Smooth muscle cell (in vitro differentiated cells): ENCODE results near the gene LPAR3. TPM values are rescaled to one million over a fixed set of nuclear protein-coding genes. Genes with fewer than 3 reads are reported as not detected.

ENCODE experiments used
- DNase-seq: peaks from one replicate; lab custom pipeline; 2025; ENCODE audit not compliant: unreplicated experiment; lab: John Stamatoyannopoulos, UW
- H2AFZ ChIP-seq: fragments of 200-600 bp; sonication (generic); 2 replicates; pipeline ENCODE4 v1.6.0; 2016; ENCODE audit warnings: antibody characterized with exemption, low read depth, mild to moderate bottlenecking
- H3F3A ChIP-seq: fragments of 200-600 bp; sonication (generic); 2 replicates; pipeline ENCODE4 v1.6.0; 2017; ENCODE audit warnings: antibody characterized with exemption, low read depth
- H3K27ac ChIP-seq: fragments of 200-600 bp; sonication (generic); 2 replicates; pipeline ENCODE4 v1.5.1; 2016; ENCODE audit warnings: low read depth, mild to moderate bottlenecking
- H3K27me3 ChIP-seq: fragments of 200-600 bp; sonication (generic); 2 replicates; pipeline ENCODE4 v1.6.1; 2016; ENCODE audit warnings: low read depth, mild to moderate bottlenecking
- H3K36me3 ChIP-seq: fragments of 200-600 bp; sonication (generic); 2 replicates; pipeline ENCODE4 v1.5.1; 2016; ENCODE audit warnings: low read depth
- H3K4me1 ChIP-seq: fragments of 200-600 bp; sonication (generic); 2 replicates; pipeline ENCODE4 v1.5.1; 2016; ENCODE audit warnings: low read depth
- H3K4me2 ChIP-seq: fragments of 200-600 bp; sonication (generic); 2 replicates; pipeline ENCODE4 v1.6.0; 2016; ENCODE audit warnings: mild to moderate bottlenecking
- H3K4me3 ChIP-seq: fragments of 200-600 bp; sonication (generic); 2 replicates; pipeline ENCODE4 v1.5.1; 2016; ENCODE audit warnings: mild to moderate bottlenecking
- H3K79me2 ChIP-seq: fragments of 200-600 bp; sonication (generic); 2 replicates; pipeline ENCODE4 v1.6.0; 2016; ENCODE audit warnings: low read depth, mild to moderate bottlenecking
- H3K9ac ChIP-seq: fragments of 200-600 bp; sonication (generic); 2 replicates; pipeline ENCODE4 v1.6.0; 2016; ENCODE audit warnings: low read depth
- H3K9me3 ChIP-seq: fragments of 200-600 bp; sonication (generic); replicated peaks from 2 replicates; pipeline ENCODE4 v1.5.1; 2016; ENCODE audit warnings: low read depth
- H4K20me1 ChIP-seq: fragments of 200-600 bp; sonication (generic); 2 replicates; pipeline ENCODE4 v1.6.0; 2016; ENCODE audit warnings: low read depth
- CTCF ChIP-seq: fragments of 200-600 bp; sonication (generic); IDR thresholded peaks from 2 replicates; pipeline ENCODE4 v1.5.1; 2017; ENCODE audit warnings: borderline replicate concordance, mild to moderate bottlenecking, antibody characterized with exemption; ENCODE audit not compliant: insufficient read depth, poor library complexity, severe bottlenecking
- WGBS: methylation state at CpG from one replicate; pipeline ENCODE4 v1.1.7; 2016; ENCODE audit warnings: low lambda C conversion rate; 5-methylcytosine and 5-hydroxymethylcytosine counted together
- polyA plus RNA-seq: library from polyadenylated mRNA; unstranded; fragments of >200 nt; fragmentation: Nextera tagmentation; extraction: Ambion mirVana; gene quantifications from 2 replicates; pipeline ENCODE4 v1.2.1, GENCODE V29; 2016
- total RNA-seq: library from RNA; depleted of rRNA; stranded (reverse); fragments of >200 nt; gene quantifications from 2 replicates; pipeline ENCODE4 v1.2.3, GENCODE V29; 2014

The LPAR3 gene
- total and polyA plus RNA-seq, 2 experiments from 2014 or later, result 0.78 to 0.94 TPM

- Histone ChIP-seq H3K27ac (no peak overlapping the region), H2AFZ (no peak overlapping the region), H3K4me2 (no peak overlapping the region), H3K36me3 (no peaks in the 10 kb centered on the region), H3K9ac (no peak overlapping the region), H3K9me3 (no peaks in the 10 kb centered on the region), H3K4me3 (no peak overlapping the region), H3K4me1 (no peaks in the 10 kb centered on the region), H3K79me2 (no peaks in the 10 kb centered on the region), H3F3A (no peaks in the 10 kb centered on the region), H3K27me3 (no peaks in the 10 kb centered on the region), H4K20me1 (no peaks in the 10 kb centered on the region)
- no peak for TF ChIP-seq CTCF
- no peak for DNase-seq
- WGBS, result 89% methylated on average over 3 of the region's 3 CpGs
Observed at GRCh38 chr1:84923317-84923716, 30.3 kb upstream of the LPAR3 start.

GRCh38 chr1:84920159-84920558, 27.2 kb upstream of the LPAR3 start:
- Histone ChIP-seq H3K27me3 (no peaks in the 10 kb centered on the region), H3K27ac (no peak overlapping the region), H2AFZ (no peak overlapping the region), H3K4me3 (no peak overlapping the region), H3F3A (no peaks in the 10 kb centered on the region), H3K9me3 (no peaks in the 10 kb centered on the region), H3K9ac (no peak overlapping the region), H3K4me2 (no peak overlapping the region), H3K79me2 (no peaks in the 10 kb centered on the region), H3K4me1 (no peaks in the 10 kb centered on the region), H3K36me3 (no peaks in the 10 kb centered on the region), H4K20me1 (no peaks in the 10 kb centered on the region)
- 100% methylated on average over 1 of the region's 1 CpG for WGBS
- no peak for TF ChIP-seq CTCF
- no peak for DNase-seq

DNA sequence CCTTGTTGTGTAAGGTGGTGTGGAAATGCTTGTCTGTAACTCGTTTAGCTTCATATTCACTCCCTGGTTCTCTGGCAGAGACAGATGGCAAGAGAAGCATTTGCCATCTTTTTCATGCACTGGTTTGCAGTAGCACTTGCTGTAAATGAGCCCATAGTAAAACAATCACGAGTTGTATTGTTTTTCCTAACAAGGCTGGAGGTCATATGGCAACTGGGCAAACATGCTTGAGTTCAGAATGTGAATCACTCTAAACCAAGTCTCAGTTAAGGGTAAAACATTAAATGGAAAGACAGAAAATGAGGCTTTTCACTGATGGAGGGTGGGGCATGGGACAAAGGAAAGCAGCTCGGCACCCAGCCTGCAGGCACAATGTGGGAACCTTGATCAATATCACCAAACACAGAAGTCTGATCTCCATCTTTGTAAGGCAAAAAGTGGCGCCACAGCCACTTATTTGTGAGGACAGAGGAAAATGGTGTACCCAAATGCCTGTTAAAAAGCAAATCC, 26.5 kb upstream of the LPAR3 start:
- Histone ChIP-seq H3K4me2 (no peak overlapping the region), H3K4me1 (no peaks in the 10 kb centered on the region), H3K9ac (no peak overlapping the region), H2AFZ (no peak overlapping the region), H3K36me3 (no peaks in the 10 kb centered on the region), H3K79me2 (no peaks in the 10 kb centered on the region), H3F3A (no peaks in the 10 kb centered on the region), H3K27ac (no peak overlapping the region), H4K20me1 (no peaks in the 10 kb centered on the region), H3K9me3 (no peaks in the 10 kb centered on the region), H3K4me3 (no peak overlapping the region), H3K27me3 (no peaks in the 10 kb centered on the region)
- DNase-seq, result no peak
- TF ChIP-seq CTCF, result no peak
- 86% methylated on average over 4 of the region's 4 CpGs for WGBS

GRCh38 chr1:84918726-84919336, 25.8 kb upstream of the LPAR3 start:
- no peaks in the 10 kb centered on the region for H3K27me3 ChIP-seq
- H4K20me1 ChIP-seq, result no peaks in the 10 kb centered on the region
- H3K4me2 ChIP-seq, result no peak overlapping the region
- TF ChIP-seq CTCF, result no peak
- H3K79me2 ChIP-seq, result no peaks in the 10 kb centered on the region
- no peak overlapping the region for H3K9ac ChIP-seq
- H2AFZ ChIP-seq, result no peak overlapping the region
- H3K27ac ChIP-seq, result no peak overlapping the region
- no peaks in the 10 kb centered on the region for H3K36me3 ChIP-seq
- WGBS, result 88% methylated on average over 5 of the region's 5 CpGs
- H3K4me3 ChIP-seq, result no peak overlapping the region
- H3K4me1 ChIP-seq, result no peaks in the 10 kb centered on the region
- no peaks in the 10 kb centered on the region for H3F3A ChIP-seq
- no peak for DNase-seq
- no peaks in the 10 kb centered on the region for H3K9me3 ChIP-seq
